Stomach (tissue), 9 donors: ENCODE data around the gene CYP26B1. TPM values are rescaled to one million over a fixed set of nuclear protein-coding genes. Genes with fewer than 3 reads are reported as not detected.

Source experiments
- DNase-seq, 2 donors: peaks; one replicate each; pipeline versions ENCODE4 v3.0.0 to v3.0.0-alpha.2; 2013 to 2019
- H3K27ac ChIP-seq, 5 donors: fragments of 200-600 bp in 4 of 5; sonication (generic) in 4 of 5; one replicate each; pipeline ENCODE4 v1.5.1; 2013 to 2019; ENCODE audit warnings: mild to moderate bottlenecking in 1 of 5, moderate library complexity in 1 of 5
- H3K27me3 ChIP-seq, 3 donors: fragments of 200-600 bp; sonication (generic); one replicate each; pipeline ENCODE4 v1.5.1; 2017 to 2019; ENCODE audit warnings: mixed run types in 1 of 3
- H3K36me3 ChIP-seq, 4 donors: fragments of 200-600 bp; sonication (generic); 1 replicate in 3 of 4; 2 replicates in 1 of 4; pipeline ENCODE4 v1.5.1; 2016 to 2019
- H3K4me1 ChIP-seq, 4 donors: fragments of 200-600 bp; sonication (generic); one replicate each; pipeline ENCODE4 v1.5.1; 2016 to 2019
- H3K4me3 ChIP-seq, 4 donors: fragments of 200-600 bp; sonication (generic) in 3 of 4; one replicate each; pipeline ENCODE4 v1.5.1; 2016 to 2019; ENCODE audit warnings: mild to moderate bottlenecking in 1 of 4
- H3K9me3 ChIP-seq, 4 donors: fragments of 200-600 bp; sonication (generic); one replicate each; pipeline ENCODE4 v1.5.1; 2016 to 2019
- EP300 ChIP-seq: sonication (generic); formaldehyde crosslinking; IDR thresholded peaks from one replicate; pipeline ENCODE4 v1.6.1; 2017; ENCODE audit warnings: antibody characterized with exemption
- POLR2A ChIP-seq, 4 donors: fragments of 450-650 bp; IDR thresholded peaks; one replicate each; pipeline ENCODE4 v1.6.1; 2016; ENCODE audit warnings: antibody characterized with exemption in 4 of 4, control low read depth in 2 of 4, mild to moderate bottlenecking in 1 of 4, moderate library complexity in 1 of 4
- POLR2AphosphoS5 ChIP-seq, 3 donors: sonication (generic); formaldehyde crosslinking; IDR thresholded peaks; one replicate each; pipeline ENCODE4 v1.6.1; 2016; ENCODE audit warnings: antibody characterized with exemption in 3 of 3
- WGBS, 5 donors: extraction: QIAGEN DNeasy Blood & Tissue Kit in 3 of 5; methylation state at CpG; one replicate each; pipeline versions ENCODE4 v1.1.5 to v1.1.7; 2013 to 2018; 5-methylcytosine and 5-hydroxymethylcytosine counted together
- intact Hi-C: fragments of 100-400 bp; cut with DNase I; formaldehyde crosslinking; loops from one replicate; pipeline ENCODE4 v1.15.1; 2023; ENCODE audit warnings: low total_unique reads
- polyA plus RNA-seq, 3 donors: library from polyadenylated mRNA; stranded (reverse); fragments of 200-250 nt; gene quantifications; one replicate each; pipeline ENCODE4 v1.2.3, GENCODE V29; 2013
- total RNA-seq, 5 donors: library from RNA; depleted of rRNA; stranded (reverse); fragments of >200 nt; gene quantifications; one replicate each; pipeline versions ENCODE4 v1.1.0 to v1.2.3, GENCODE V29; 2014 to 2016
- TF ChIP-seq, protein P1 (sequence below), 7 experiments: fragments of 450-650 bp in 4 of 7; fragments of 200-600 bp in 3 of 7; sonication (generic) in 3 of 7; IDR thresholded peaks; one replicate each; pipeline ENCODE4 v1.5.1; 2016 to 2019; ENCODE audit warnings: antibody characterized with exemption in 7 of 7, control low read depth in 2 of 7, mild to moderate bottlenecking in 1 of 7
- donor health status: healthy with polysubstance abuse.
- donor health status: Bipolar disorder and iron deficiency.
- donor health status: healthy.

Gene CYP26B1
- total and polyA plus RNA-seq, 8 donors = 0.45 to 2.4 (median 1.1) TPM; not detected in 3

DNA sequence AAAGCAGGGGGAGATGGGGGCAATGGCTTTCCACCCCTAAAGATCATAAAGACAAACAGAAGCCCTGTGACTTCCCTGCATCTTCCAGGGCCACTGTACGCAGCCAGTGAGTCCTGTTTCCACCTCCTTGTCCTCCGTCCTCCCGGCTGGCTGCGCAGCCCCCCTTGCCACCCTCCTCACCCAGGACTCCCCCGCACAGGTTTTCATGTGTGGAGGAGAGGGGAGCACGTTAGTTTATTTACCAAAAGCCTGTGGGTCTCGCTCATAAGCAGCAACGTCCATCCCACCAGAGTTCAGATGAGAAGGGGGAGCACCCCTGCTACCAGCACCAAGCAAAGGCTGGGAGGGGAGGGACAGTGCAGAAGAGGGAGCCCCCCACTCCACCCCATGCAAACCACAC lies 11.7 kb downstream of the CYP26B1 start:
- peaks cover 0 to 23% (median 0%) of the 10 kb centered on the region in 3 donors for H3K27me3 ChIP-seq
- H3K4me1 ChIP-seq = peaks cover 10 to 21% (median 18%) of the 10 kb centered on the region in 4 donors
- no peak overlapping the region for H3K4me3 ChIP-seq
- no peaks in the 10 kb centered on the region for H3K9me3 ChIP-seq
- intact Hi-C loops = no loop called here
- 75 to 88% (median 82%) methylated on average over 8 of the region's 8 CpGs for WGBS, 5 donors
- DNase-seq = no peak
- no peaks in the 10 kb centered on the region for H3K36me3 ChIP-seq
- no peak overlapping the region for H3K27ac ChIP-seq
- no peak for TF ChIP-seq POLR2AphosphoS5 (IDR thresholded peaks at IDR 0.05)
- no peak for TF ChIP-seq EP300
- TF ChIP-seq POLR2A (IDR thresholded peaks at IDR 0.05) = no peak
- TF ChIP-seq, protein P1, sequence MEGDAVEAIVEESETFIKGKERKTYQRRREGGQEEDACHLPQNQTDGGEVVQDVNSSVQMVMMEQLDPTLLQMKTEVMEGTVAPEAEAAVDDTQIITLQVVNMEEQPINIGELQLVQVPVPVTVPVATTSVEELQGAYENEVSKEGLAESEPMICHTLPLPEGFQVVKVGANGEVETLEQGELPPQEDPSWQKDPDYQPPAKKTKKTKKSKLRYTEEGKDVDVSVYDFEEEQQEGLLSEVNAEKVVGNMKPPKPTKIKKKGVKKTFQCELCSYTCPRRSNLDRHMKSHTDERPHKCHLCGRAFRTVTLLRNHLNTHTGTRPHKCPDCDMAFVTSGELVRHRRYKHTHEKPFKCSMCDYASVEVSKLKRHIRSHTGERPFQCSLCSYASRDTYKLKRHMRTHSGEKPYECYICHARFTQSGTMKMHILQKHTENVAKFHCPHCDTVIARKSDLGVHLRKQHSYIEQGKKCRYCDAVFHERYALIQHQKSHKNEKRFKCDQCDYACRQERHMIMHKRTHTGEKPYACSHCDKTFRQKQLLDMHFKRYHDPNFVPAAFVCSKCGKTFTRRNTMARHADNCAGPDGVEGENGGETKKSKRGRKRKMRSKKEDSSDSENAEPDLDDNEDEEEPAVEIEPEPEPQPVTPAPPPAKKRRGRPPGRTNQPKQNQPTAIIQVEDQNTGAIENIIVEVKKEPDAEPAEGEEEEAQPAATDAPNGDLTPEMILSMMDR (IDR thresholded peaks at IDR 0.05) = no peak

DNA sequence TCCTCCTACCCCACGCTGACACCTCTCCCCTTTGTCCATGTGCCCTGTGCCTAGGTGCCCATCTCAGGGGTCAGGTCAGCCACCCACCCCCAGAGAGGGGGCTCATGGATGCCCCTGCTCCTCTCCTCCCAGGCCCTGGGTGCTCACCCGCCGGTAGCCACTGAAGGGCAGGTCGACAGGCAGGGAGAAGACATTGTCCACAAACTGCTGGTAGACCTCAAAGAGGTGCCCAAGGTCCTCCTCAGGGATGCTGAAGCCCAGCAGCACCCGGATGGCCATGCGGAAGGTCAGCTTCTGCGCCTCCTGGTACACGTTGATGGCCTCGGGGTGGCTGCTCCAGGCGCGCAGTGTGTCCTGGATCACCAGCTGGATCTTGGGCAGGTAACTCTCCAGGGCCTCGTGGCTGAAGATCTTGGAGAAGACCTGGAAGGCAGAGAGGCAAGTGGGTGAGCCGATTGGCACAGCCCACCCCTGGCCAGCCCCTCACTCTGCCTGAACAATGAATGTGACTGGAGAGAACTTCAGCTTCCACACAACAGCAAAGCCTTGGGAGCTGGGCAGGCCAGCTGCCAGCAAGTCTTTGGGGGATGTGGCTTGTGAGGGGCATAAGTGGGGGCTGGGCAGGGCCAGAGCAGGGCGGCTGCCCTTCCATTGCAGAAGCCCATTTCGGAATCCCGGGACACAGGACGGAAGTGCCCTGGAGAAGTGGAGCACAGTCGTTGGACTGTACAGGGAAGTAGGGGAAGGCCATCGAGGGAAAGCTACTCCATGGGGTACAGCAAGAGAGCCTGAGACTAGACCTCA lies 12.5 kb downstream of the CYP26B1 start:
- Histone ChIP-seq H3K4me1 (peaks cover 10 to 21% (median 18%) of the 10 kb centered on the region in 4 donors), H3K9me3 (no peaks in the 10 kb centered on the region), H3K27me3 (peaks cover 0 to 28% (median 0%) of the 10 kb centered on the region in 3 donors), H3K36me3 (no peaks in the 10 kb centered on the region), H3K4me3 (no peak overlapping the region), H3K27ac (no peak overlapping the region)
- intact Hi-C loops = no loop called here
- TF ChIP-seq POLR2A (IDR thresholded peaks at IDR 0.05) (no peak), EP300 (no peak), POLR2AphosphoS5 (IDR thresholded peaks at IDR 0.05) (no peak)
- TF ChIP-seq, protein P1 (IDR thresholded peaks at IDR 0.05) = no peak
- DNase-seq = no peak
- WGBS, 5 donors = 87 to 93% (median 91%) methylated on average over 11 to 19 of the region's 19 CpGs

DNA sequence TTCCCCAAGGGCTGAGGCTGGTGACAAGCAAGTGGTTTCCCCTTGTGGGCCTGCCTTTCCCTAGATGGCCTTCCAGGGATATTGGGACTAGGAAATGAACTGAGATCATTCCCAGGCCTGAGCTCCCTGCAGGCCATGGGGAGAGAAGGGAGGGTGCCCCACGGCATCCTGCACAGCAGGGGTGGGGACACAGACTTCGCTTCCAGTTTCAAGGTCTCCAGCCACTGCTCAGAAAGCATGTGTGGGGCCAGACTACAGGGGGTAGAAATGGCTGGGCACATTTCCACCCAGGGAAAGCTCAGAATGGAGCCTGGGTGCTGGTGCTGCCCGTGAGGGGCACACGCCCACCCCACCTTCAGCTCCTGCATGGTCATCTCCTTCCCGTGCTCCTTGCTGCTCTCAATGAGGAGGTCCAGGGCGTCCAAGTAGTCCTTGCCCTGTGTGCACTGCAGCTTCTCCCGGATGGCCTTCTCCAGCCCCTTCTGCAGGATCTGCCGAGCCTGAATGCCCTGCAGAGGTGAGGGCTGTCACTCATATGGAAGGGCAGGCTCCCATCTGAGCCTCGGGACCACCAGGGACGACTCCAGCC lies 13.2 kb downstream of the CYP26B1 start:
- TF ChIP-seq EP300 = no peak
- TF ChIP-seq POLR2A (IDR thresholded peaks at IDR 0.05) = no peak
- no peak for TF ChIP-seq POLR2AphosphoS5 (IDR thresholded peaks at IDR 0.05)
- TF ChIP-seq, protein P1 (IDR thresholded peaks at IDR 0.05) = no peak
- Histone ChIP-seq H3K9me3 (no peaks in the 10 kb centered on the region), H3K36me3 (no peaks in the 10 kb centered on the region), H3K27ac (no peak overlapping the region), H3K4me3 (no peak overlapping the region), H3K4me1 (peaks cover 10 to 21% (median 18%) of the 10 kb centered on the region in 4 donors), H3K27me3 (peaks cover 0 to 28% (median 0%) of the 10 kb centered on the region in 3 donors)
- DNase-seq = no peak
- intact Hi-C loops = no loop called here
- WGBS, 5 donors = 68 to 90% (median 78%) methylated on average over 8 to 10 of the region's 10 CpGs

DNA sequence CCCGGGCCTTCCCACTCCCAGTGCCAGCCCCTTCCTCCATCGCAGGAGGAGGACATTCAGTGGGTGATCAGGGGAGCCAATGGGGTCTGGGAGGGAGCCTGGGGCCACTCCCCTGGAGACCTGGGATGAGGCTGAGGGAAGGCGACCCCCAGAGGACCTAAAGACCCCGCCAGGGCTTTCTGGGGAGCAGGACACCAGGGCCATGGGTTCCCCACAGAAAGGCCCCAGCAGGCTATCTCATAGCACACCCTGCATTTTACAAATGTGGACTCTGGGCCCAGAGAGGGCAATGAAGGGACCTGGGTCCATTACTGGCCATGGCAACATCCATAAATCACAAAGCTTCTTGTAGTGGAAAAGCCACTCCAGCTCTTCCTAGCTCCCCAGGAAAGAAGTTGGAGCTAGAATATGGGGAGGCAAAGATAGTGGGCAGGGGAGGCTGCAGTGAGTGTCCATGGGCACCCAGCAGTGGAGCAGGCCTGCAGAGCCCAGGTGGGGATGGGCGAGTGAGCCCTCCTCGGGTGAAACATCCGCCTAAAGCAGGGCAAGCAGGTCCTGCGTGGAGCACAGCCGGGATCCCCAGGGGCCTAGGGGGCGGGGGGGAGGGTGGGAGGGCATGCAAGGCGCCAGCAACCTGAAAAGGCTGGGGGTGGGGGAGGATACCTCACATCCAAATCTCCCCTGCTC lies 13.8 kb downstream of the CYP26B1 start:
- Histone ChIP-seq H3K27ac (no peak overlapping the region), H3K4me3 (no peak overlapping the region), H3K36me3 (no peaks in the 10 kb centered on the region), H3K27me3 (peaks cover 0 to 28% (median 0%) of the 10 kb centered on the region in 3 donors), H3K9me3 (no peaks in the 10 kb centered on the region), H3K4me1 (peaks cover 10 to 17% (median 14%) of the 10 kb centered on the region in 4 donors)
- intact Hi-C loops = no loop called here
- WGBS, 5 donors = 64 to 83% (median 78%) methylated on average over 4 to 11 of the region's 11 CpGs
- no peak for DNase-seq
- TF ChIP-seq, protein P1 (IDR thresholded peaks at IDR 0.05) = no peak
- TF ChIP-seq POLR2AphosphoS5 (IDR thresholded peaks at IDR 0.05) = no peak
